H9 (cell line): ENCODE measurements around the gene NEDD4L. TPM values are rescaled to one million over a fixed set of nuclear protein-coding genes. Genes with fewer than 3 reads are reported as not detected.

Source experiments
- DNase-seq: peaks from one replicate; pipeline ENCODE4 v3.0.0-alpha.2; 2017
- H2AFZ ChIP-seq: one replicate; pipeline ENCODE4 v1.6.1; 2013; ENCODE audit warnings: mild to moderate bottlenecking, low read length, control low read depth, moderate library complexity
- H2AK5ac ChIP-seq: 2 replicates; pipeline ENCODE4 v1.6.1; 2013; ENCODE audit warnings: low read length, control low read depth, mixed read lengths; ENCODE audit not compliant: insufficient read length
- H2BK120ac ChIP-seq: one replicate; pipeline ENCODE4 v1.6.1; 2013; ENCODE audit warnings: low read depth, mild to moderate bottlenecking, low read length, control low read depth, inconsistent platforms; ENCODE audit not compliant: poor library complexity, severe bottlenecking
- H2BK12ac ChIP-seq: 2 replicates; pipeline ENCODE4 v1.6.1; 2013; ENCODE audit warnings: low read length, control low read depth, mixed read lengths, low read depth; ENCODE audit not compliant: insufficient read length
- H2BK15ac ChIP-seq: 2 replicates; pipeline ENCODE4 v1.6.1; 2013; ENCODE audit warnings: low read depth, low read length, control low read depth
- H2BK20ac ChIP-seq: one replicate; pipeline ENCODE4 v1.6.1; 2013; ENCODE audit warnings: low read depth, mild to moderate bottlenecking, low read length, control low read depth, inconsistent platforms; ENCODE audit not compliant: poor library complexity, severe bottlenecking
- H2BK5ac ChIP-seq: 2 replicates; pipeline ENCODE4 v1.6.1; 2013; ENCODE audit warnings: low read length, control low read depth, mixed read lengths; ENCODE audit not compliant: insufficient read length
- H3K14ac ChIP-seq: 2 replicates; pipeline ENCODE4 v1.6.1; 2013; ENCODE audit warnings: low read length, control low read depth; ENCODE audit not compliant: insufficient read depth
- H3K18ac ChIP-seq: 2 replicates; pipeline ENCODE4 v1.6.1; 2013; ENCODE audit warnings: low read depth, mild to moderate bottlenecking, mixed read lengths, low read length, control low read depth; ENCODE audit not compliant: insufficient read length
- H3K23ac ChIP-seq: 2 replicates; pipeline ENCODE4 v1.6.1; 2013; ENCODE audit warnings: low read length, control low read depth, mixed read lengths, low read depth; ENCODE audit not compliant: insufficient read length
- H3K23me2 ChIP-seq: 2 replicates; pipeline ENCODE4 v1.6.1; 2013; ENCODE audit warnings: low read depth, mild to moderate bottlenecking, mixed read lengths, low read length, control low read depth; ENCODE audit not compliant: insufficient read length, poor library complexity, severe bottlenecking
- H3K27ac ChIP-seq: 2 replicates; pipeline ENCODE4 v1.5.1; 2013; ENCODE audit warnings: low read length, control low read depth, mixed read lengths, low read depth; ENCODE audit not compliant: insufficient read length
- H3K27me3 ChIP-seq: 2 replicates; pipeline ENCODE4 v1.6.1; 2013; ENCODE audit warnings: low read length, control low read depth, inconsistent platforms; ENCODE audit not compliant: insufficient read depth
- H3K4ac ChIP-seq: 2 replicates; pipeline ENCODE4 v1.6.1; 2013; ENCODE audit warnings: low read depth, mild to moderate bottlenecking, control low read depth, inconsistent platforms, low read length, moderate library complexity
- H3K4me1 ChIP-seq: 2 replicates; pipeline ENCODE4 v1.6.1; 2013; ENCODE audit warnings: low read length, control low read depth, inconsistent platforms; ENCODE audit not compliant: insufficient read depth
- H3K4me2 ChIP-seq: 2 replicates; pipeline ENCODE4 v1.6.1; 2013; ENCODE audit warnings: low read length, control low read depth, mixed read lengths; ENCODE audit not compliant: insufficient read length, insufficient read depth
- H3K56ac ChIP-seq: 2 replicates; pipeline ENCODE4 v1.6.1; 2013; ENCODE audit warnings: low read depth, mild to moderate bottlenecking, mixed read lengths, low read length, control low read depth; ENCODE audit not compliant: insufficient read length
- H3K79me1 ChIP-seq: 2 replicates; pipeline ENCODE4 v1.6.1; 2013; ENCODE audit warnings: low read depth, mild to moderate bottlenecking, moderate library complexity, low read length, control low read depth, inconsistent platforms; ENCODE audit not compliant: insufficient read depth, poor library complexity, severe bottlenecking
- H3K79me2 ChIP-seq: 2 replicates; pipeline ENCODE4 v1.6.1; 2013; ENCODE audit warnings: low read length, control low read depth, inconsistent platforms; ENCODE audit not compliant: insufficient read depth
- H3K9ac ChIP-seq: 2 replicates; pipeline ENCODE4 v1.6.1; 2013; ENCODE audit warnings: low read length, control low read depth, mixed read lengths; ENCODE audit not compliant: insufficient read length; ENCODE audit errors: extremely low read depth
- H3K9me3 ChIP-seq: one replicate; pipeline ENCODE4 v1.6.1; 2013; ENCODE audit warnings: low read depth, low read length, inconsistent platforms; ENCODE audit not compliant: control insufficient read depth
- H3T11ph ChIP-seq: one replicate; pipeline ENCODE4 v1.6.1; 2013; ENCODE audit warnings: mild to moderate bottlenecking, low read length, control low read depth, inconsistent platforms
- H4K20me1 ChIP-seq: one replicate; pipeline ENCODE4 v1.6.1; 2013; ENCODE audit not compliant: control insufficient read depth, insufficient read length, insufficient read depth
- H4K5ac ChIP-seq: 2 replicates; pipeline ENCODE4 v1.6.1; 2013; ENCODE audit warnings: low read depth, mild to moderate bottlenecking, mixed read lengths, low read length, control low read depth; ENCODE audit not compliant: insufficient read length
- H4K8ac ChIP-seq: replicated peaks from 2 replicates; pipeline ENCODE4 v1.6.1; 2013; ENCODE audit warnings: low read length, control low read depth, mixed read lengths, low read depth; ENCODE audit not compliant: insufficient read length
- H4K91ac ChIP-seq: 2 replicates; pipeline ENCODE4 v1.6.1; 2013; ENCODE audit warnings: low read depth, mild to moderate bottlenecking, moderate library complexity, mixed read lengths, low read length, control low read depth; ENCODE audit not compliant: insufficient read length
- H3K27ac Mint-ChIP-seq, 3 experiments: 2 replicates in 2 of 3; 3 replicates in 1 of 3; pipeline ENCODE4 v1.8.0; 2020 to 2021; ENCODE audit warnings: mixed read lengths in 3 of 3, mild to moderate bottlenecking in 1 of 3, moderate library complexity in 1 of 3
- H3K27me3 Mint-ChIP-seq: 2 replicates; pipeline ENCODE4 v1.8.0; 2021; ENCODE audit warnings: low read depth, mild to moderate bottlenecking, moderate library complexity, mixed read lengths
- H3K36me3 Mint-ChIP-seq, 3 experiments: 2 replicates in 2 of 3; 3 replicates in 1 of 3; pipeline ENCODE4 v1.8.0; 2020 to 2021; ENCODE audit warnings: low read depth in 3 of 3, mixed read lengths in 3 of 3; ENCODE audit not compliant: insufficient read depth in 1 of 3
- H3K4me1 Mint-ChIP-seq, 2 experiments: 2 replicates each; pipeline ENCODE4 v1.8.0; 2020; ENCODE audit warnings: mixed read lengths in 2 of 2
- H3K4me3 Mint-ChIP-seq, 2 experiments: 2 replicates in 1 of 2; 3 replicates in 1 of 2; pipeline ENCODE4 v1.8.0; 2020 to 2021; ENCODE audit warnings: mild to moderate bottlenecking in 2 of 2, mixed read lengths in 2 of 2, moderate library complexity in 1 of 2
- H3K9me3 Mint-ChIP-seq, 2 experiments: 2 replicates in 1 of 2; 3 replicates in 1 of 2; pipeline ENCODE4 v1.8.0; 2020; ENCODE audit warnings: mild to moderate bottlenecking in 2 of 2, mixed read lengths in 2 of 2, moderate library complexity in 1 of 2
- WGBS: extraction: QIAGEN DNeasy Blood & Tissue Kit; methylation state at CpG from one replicate; pipeline ENCODE4 v1.1.7; 2013; ENCODE audit warnings: missing lambda C conversion rate, low lambda C conversion rate, mixed read lengths; ENCODE audit not compliant: insufficient read length; ENCODE audit errors: extremely low coverage; 5-methylcytosine and 5-hydroxymethylcytosine counted together
- total RNA-seq: library from RNA; stranded (reverse); gene quantifications from 2 replicates; pipeline ENCODE4 v1.2.1, GENCODE V29; 2021
- TF ChIP-seq, protein P1 (sequence below): fragments of 200-600 bp; sonication (generic); conservative IDR thresholded peaks from 3 replicates; pipeline ENCODE4 v1.8.0; 2021; ENCODE audit warnings: antibody characterized with exemption, mild to moderate bottlenecking

The NEDD4L gene
- total RNA-seq, 1 experiment from 2014 or later: 76.3 TPM

DNA sequence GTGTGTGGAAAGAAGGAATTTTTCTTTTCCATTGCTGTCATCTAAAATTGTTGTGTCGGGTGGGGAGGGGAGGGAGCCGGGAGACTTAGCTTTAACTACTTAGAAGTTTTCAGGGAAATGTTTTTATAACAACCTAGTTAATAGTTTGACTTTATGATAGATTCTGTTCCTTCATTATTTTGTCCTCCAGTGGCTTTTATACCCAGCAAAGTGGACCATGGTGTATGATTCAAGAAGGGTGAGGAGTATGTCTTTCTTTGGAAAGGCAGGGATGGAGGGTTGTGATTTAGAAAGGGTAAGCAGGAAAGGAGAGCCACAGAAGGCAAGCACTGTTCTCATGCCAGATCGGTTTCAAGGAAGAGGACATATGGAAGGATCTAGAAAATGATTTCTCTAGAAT is 261.8 kb downstream of the NEDD4L start:
- H3K18ac ChIP-seq: no peak overlapping the region
- H3K9me3 ChIP-seq: peaks cover 5% of the 10 kb centered on the region
- H4K20me1 ChIP-seq: no peaks in the 10 kb centered on the region
- H3K79me1 ChIP-seq: no peaks in the 10 kb centered on the region
- Mint-ChIP-seq H3K27ac (no peak overlapping the region), H3K9me3 (peaks cover 3 to 5% of the 10 kb centered on the region in 2 experiments; a peak in 2 of 5 replicates), H3K36me3 (peaks cover 9 to 13% (median 10%) of the 10 kb centered on the region in 3 experiments; a peak in 6 of 7 replicates), H3K27me3 (no peaks in the 10 kb centered on the region), H3K4me3 (no peak overlapping the region), H3K4me1 (peaks cover under 1 to 3% of the 10 kb centered on the region in 2 experiments; a peak in 2 of 4 replicates)
- H2BK15ac ChIP-seq: no peak overlapping the region
- H2BK20ac ChIP-seq: no peak overlapping the region
- no peaks in the 10 kb centered on the region for H3K27me3 ChIP-seq
- H3K4ac ChIP-seq: no peak overlapping the region
- no peak overlapping the region for H3K56ac ChIP-seq
- no peak overlapping the region for H3K23ac ChIP-seq
- peaks cover 3% of the 10 kb centered on the region; the same call in 1 of the 2 replicates for H3K79me2 ChIP-seq
- no peak overlapping the region for H2BK120ac ChIP-seq
- no peak overlapping the region for H2BK12ac ChIP-seq
- H3K4me1 ChIP-seq: 0 out of 2 replicates have a peak, but pooled peaks cover 2% of the 10 kb centered on the region
- no CpG with 5 or more reads among the region's 3 CpGs for WGBS
- H2AK5ac ChIP-seq: no peak overlapping the region
- no peak overlapping the region for H4K8ac ChIP-seq
- no peak overlapping the region for H3K27ac ChIP-seq
- H3K4me2 ChIP-seq: no peak overlapping the region
- H3K9ac ChIP-seq: no peak overlapping the region
- H3K23me2 ChIP-seq: no peaks in the 10 kb centered on the region
- H2BK5ac ChIP-seq: no peak overlapping the region
- TF ChIP-seq, protein P1, sequence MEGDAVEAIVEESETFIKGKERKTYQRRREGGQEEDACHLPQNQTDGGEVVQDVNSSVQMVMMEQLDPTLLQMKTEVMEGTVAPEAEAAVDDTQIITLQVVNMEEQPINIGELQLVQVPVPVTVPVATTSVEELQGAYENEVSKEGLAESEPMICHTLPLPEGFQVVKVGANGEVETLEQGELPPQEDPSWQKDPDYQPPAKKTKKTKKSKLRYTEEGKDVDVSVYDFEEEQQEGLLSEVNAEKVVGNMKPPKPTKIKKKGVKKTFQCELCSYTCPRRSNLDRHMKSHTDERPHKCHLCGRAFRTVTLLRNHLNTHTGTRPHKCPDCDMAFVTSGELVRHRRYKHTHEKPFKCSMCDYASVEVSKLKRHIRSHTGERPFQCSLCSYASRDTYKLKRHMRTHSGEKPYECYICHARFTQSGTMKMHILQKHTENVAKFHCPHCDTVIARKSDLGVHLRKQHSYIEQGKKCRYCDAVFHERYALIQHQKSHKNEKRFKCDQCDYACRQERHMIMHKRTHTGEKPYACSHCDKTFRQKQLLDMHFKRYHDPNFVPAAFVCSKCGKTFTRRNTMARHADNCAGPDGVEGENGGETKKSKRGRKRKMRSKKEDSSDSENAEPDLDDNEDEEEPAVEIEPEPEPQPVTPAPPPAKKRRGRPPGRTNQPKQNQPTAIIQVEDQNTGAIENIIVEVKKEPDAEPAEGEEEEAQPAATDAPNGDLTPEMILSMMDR: no peak
- no peak overlapping the region for H4K5ac ChIP-seq
- no peak overlapping the region for H3K14ac ChIP-seq
- no peak overlapping the region for H2AFZ ChIP-seq
- DNase-seq: no peak
- no peak overlapping the region for H3T11ph ChIP-seq
- no peak overlapping the region for H4K91ac ChIP-seq
